Stimulated activated memory B cell treated with anti-CD40 and anti-IgM and Interleukin-4, amounts not matched to agents 10 μg/mL and 1 μg/mL and 100 μg/mL, for 72 hours (primary cell): ENCODE measurements around the gene UBE2J1.

Experiments
- ATAC-seq: fragments of 150-1000 bp; cut with Tn5 transposase; 2 replicates; pipeline ENCODE4 v1.10.0; 2021
- H3K27ac Mint-ChIP-seq: one replicate; pipeline ENCODE4 v1.8.0; 2022; ENCODE audit warnings: mild to moderate bottlenecking, mixed read lengths
- H3K27me3 Mint-ChIP-seq: one replicate; pipeline ENCODE4 v1.8.0; 2022; ENCODE audit warnings: mixed read lengths
- H3K36me3 Mint-ChIP-seq: one replicate; pipeline ENCODE4 v1.8.0; 2022; ENCODE audit warnings: mixed read lengths
- H3K4me1 Mint-ChIP-seq: one replicate; pipeline ENCODE4 v1.8.0; 2022; ENCODE audit warnings: mixed read lengths
- H3K4me3 Mint-ChIP-seq: one replicate; pipeline ENCODE4 v1.8.0; 2022; ENCODE audit warnings: mild to moderate bottlenecking, moderate library complexity, mixed read lengths
- H3K9me3 Mint-ChIP-seq: one replicate; pipeline ENCODE4 v1.8.0; 2022; ENCODE audit warnings: mixed read lengths

The UBE2J1 gene

GRCh38 chr6:89375427-89376267 is 23.1 kb upstream of the UBE2J1 start:
- Mint-ChIP-seq H3K4me3 (no peak overlapping the region), H3K27ac (peak overlapping the region; percentile 22), H3K27me3 (no peaks in the 10 kb centered on the region), H3K36me3 (peaks cover 6% of the 10 kb centered on the region), H3K9me3 (no peaks in the 10 kb centered on the region), H3K4me1 (peaks cover 37% of the 10 kb centered on the region)
- peak; percentile 97 for ATAC-seq

GRCh38 chr6:89372506-89372901 is 20.0 kb upstream of the UBE2J1 start:
- Mint-ChIP-seq H3K4me1 (peaks cover 30% of the 10 kb centered on the region), H3K36me3 (no peaks in the 10 kb centered on the region), H3K9me3 (no peaks in the 10 kb centered on the region), H3K4me3 (no peak overlapping the region), H3K27me3 (no peaks in the 10 kb centered on the region), H3K27ac (no peak overlapping the region)
- ATAC-seq, result no peak

- no peak overlapping the region for H3K27ac Mint-ChIP-seq
- H3K4me3 Mint-ChIP-seq, result no peak overlapping the region
- no peaks in the 10 kb centered on the region for H3K27me3 Mint-ChIP-seq
- H3K36me3 Mint-ChIP-seq, result no peaks in the 10 kb centered on the region
- H3K4me1 Mint-ChIP-seq, result peaks cover 30% of the 10 kb centered on the region
- peak; percentile 89 for ATAC-seq
- H3K9me3 Mint-ChIP-seq, result no peaks in the 10 kb centered on the region
These were observed 19.5 kb upstream of the UBE2J1 start for GRCh38 chr6:89371849-89372505.

DNA sequence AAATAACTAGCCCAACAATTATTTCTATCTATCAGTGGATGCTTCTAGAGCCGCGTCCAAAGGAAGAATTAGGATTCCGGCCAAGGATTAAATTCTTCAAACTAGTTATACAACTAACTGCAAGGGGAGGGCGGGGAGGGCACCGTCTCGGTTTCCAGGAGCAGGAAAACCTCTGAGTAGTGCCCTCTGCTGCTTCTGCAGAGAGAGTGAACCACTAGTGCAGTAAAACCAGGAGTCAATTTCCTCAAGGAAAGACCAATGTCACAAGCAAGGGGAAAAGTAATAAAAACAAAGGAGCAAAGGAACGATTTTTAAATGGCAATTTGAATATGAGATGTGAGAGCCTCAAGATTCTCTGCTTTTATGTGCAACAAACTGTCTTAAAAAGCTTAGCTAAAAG is 16.5 kb upstream of the UBE2J1 start:
- H3K36me3 Mint-ChIP-seq, result no peaks in the 10 kb centered on the region
- no peaks in the 10 kb centered on the region for H3K27me3 Mint-ChIP-seq
- peaks cover 25% of the 10 kb centered on the region for H3K4me1 Mint-ChIP-seq
- H3K27ac Mint-ChIP-seq, result no peak overlapping the region
- ATAC-seq, result no peak
- H3K9me3 Mint-ChIP-seq, result no peaks in the 10 kb centered on the region
- H3K4me3 Mint-ChIP-seq, result no peak overlapping the region

DNA sequence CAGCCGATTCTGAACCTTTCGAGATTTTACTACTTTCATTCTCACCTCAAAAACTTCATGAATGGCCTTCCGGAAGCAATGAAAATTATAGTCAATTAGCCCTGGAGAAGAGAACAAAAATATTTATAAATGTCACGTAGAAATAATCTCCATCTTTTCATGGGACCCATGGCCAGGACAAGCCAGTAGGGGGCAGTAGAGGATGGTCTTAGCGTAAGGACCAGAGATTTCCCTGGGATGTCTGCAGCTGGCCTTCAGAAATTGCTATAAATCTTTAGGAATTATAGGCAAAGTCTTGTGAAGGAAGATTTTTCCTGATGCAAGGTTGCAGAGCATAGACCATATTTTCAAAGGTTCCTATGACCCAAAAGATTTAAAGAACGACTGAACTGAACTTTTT is 15.6 kb upstream of the UBE2J1 start:
- Mint-ChIP-seq H3K27ac (no peak overlapping the region), H3K4me1 (peaks cover 31% of the 10 kb centered on the region), H3K4me3 (no peak overlapping the region), H3K27me3 (no peaks in the 10 kb centered on the region), H3K9me3 (no peaks in the 10 kb centered on the region), H3K36me3 (no peaks in the 10 kb centered on the region)
- peak; percentile 46 for ATAC-seq

- ATAC-seq, result no peak
- Mint-ChIP-seq H3K9me3 (peaks cover 3% of the 10 kb centered on the region), H3K27me3 (no peaks in the 10 kb centered on the region), H3K27ac (peak overlapping the region; percentile 22), H3K36me3 (no peaks in the 10 kb centered on the region), H3K4me1 (peaks cover 39% of the 10 kb centered on the region), H3K4me3 (no peak overlapping the region)
These were observed 12.1 kb upstream of the UBE2J1 start for GRCh38 chr6:89364586-89364985.

- no peak for ATAC-seq
- Mint-ChIP-seq H3K27me3 (no peaks in the 10 kb centered on the region), H3K4me1 (peaks cover 58% of the 10 kb centered on the region), H3K27ac (peak overlapping the region; percentile 66), H3K9me3 (peaks cover 3% of the 10 kb centered on the region), H3K4me3 (no peak overlapping the region), H3K36me3 (no peaks in the 10 kb centered on the region)
These were observed 8.6 kb upstream of the UBE2J1 start for GRCh38 chr6:89361171-89361570.

DNA sequence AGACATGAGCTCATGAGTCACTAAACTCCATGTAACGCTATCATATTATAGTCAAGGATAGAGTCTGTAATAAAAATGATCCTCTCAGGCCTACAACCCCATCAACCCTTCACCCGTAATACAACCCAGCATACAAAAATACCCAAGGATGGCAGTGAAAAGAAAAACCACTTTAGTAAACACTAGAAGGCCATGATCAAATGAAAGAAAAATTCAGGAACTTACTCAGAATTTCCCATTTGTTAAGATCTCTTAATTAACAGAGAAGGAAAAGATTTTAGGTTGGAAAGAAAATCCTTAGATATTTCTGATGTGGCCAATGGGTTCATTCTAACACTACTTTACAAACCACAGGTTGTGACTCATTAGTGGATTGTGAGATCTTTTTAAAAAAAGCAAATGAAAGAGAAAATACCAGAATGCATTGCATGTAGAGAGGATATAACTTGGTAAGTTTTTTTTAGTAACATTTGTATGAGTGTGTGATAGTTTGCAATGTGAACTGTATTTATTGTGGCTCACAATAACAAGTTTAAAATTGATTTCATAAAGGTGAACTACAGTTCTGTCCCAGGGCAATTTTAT is 8.0 kb upstream of the UBE2J1 start:
- no peak for ATAC-seq
- Mint-ChIP-seq H3K4me1 (peaks cover 58% of the 10 kb centered on the region), H3K4me3 (peak overlapping the region; percentile 0), H3K9me3 (peaks cover 3% of the 10 kb centered on the region), H3K27ac (peak overlapping the region; percentile 66), H3K36me3 (no peaks in the 10 kb centered on the region), H3K27me3 (no peaks in the 10 kb centered on the region)

DNA sequence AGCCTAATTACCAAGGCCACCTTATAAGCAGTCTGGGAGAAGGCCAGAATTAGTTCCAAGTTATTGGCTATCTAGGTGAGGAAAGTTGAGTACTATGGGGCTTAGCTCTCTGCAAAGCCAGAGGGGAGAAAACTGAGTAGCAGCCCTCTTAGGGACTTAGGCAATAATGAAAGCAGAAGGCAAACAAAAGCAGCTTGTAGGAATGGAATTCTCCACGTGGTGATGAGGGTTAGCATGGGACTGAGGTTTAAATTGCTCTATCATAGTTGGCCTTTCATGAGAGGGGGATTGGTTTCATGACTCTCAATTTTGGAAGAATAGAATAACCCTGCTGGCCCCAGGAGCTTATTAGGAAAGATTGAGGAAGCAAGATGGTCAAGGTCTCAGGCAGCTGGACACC is 7.0 kb upstream of the UBE2J1 start:
- Mint-ChIP-seq H3K4me3 (no peak overlapping the region), H3K4me1 (peaks cover 60% of the 10 kb centered on the region), H3K9me3 (peaks cover 3% of the 10 kb centered on the region), H3K36me3 (no peaks in the 10 kb centered on the region), H3K27ac (peak overlapping the region; percentile 53), H3K27me3 (no peaks in the 10 kb centered on the region)
- no peak for ATAC-seq

DNA sequence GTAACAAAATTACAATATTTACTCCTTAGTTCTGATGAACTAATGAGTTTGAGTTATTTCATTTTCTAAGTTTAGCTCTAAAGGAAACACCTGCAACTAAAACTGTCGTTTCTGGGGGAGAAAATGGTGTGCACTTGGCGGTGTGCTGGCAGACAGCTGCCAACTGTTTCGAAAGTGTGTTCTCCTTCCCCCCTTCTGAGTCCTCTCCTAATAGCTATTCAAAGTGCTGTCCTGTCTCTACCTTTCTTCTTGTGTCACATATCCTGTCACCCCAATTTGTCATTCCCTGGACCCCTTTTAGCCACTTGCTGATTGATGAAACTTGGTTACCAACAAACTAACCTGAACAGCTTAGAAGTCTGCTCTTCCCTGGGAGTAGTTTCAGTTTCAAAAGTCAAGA is 4.9 kb upstream of the UBE2J1 start:
- Mint-ChIP-seq H3K4me1 (peaks cover 58% of the 10 kb centered on the region), H3K27me3 (no peaks in the 10 kb centered on the region)
- peak; percentile 58 for ATAC-seq

DNA sequence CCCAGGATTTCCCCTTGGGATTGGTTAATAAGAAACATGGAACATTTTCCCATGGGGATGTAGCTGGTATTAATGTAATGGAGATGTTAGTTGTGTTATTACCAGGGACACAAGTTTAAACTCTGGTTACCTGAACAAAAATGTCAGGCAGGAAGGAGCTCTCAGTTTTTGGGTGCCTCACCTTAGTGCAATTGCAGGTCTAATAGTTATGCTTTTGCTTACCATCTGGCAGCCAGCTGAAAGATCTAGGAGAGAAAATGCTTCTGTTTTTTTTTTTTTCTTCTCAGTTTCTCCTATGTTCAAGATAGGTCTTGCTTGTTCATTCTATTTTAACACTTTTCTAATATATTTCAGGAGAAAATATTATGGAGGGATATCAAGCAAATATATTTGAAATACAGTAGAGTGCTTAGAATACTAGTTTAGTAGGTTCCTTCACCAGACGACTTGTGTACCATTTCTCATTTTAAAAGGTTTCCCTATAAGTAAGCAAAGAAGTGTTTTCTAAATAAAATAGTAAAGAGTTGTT is 4.2 kb upstream of the UBE2J1 start:
- H3K27ac Mint-ChIP-seq, result peak overlapping the region; percentile 85
- ATAC-seq, result no peak
- peak overlapping the region; percentile 78 for H3K4me3 Mint-ChIP-seq
- peaks cover 58% of the 10 kb centered on the region for H3K4me1 Mint-ChIP-seq
- H3K36me3 Mint-ChIP-seq, result no peaks in the 10 kb centered on the region
- no peaks in the 10 kb centered on the region for H3K9me3 Mint-ChIP-seq
- H3K27me3 Mint-ChIP-seq, result no peaks in the 10 kb centered on the region

More for the DNA sequence above, 4.9 kb upstream of the UBE2J1 start:
- no peaks in the 10 kb centered on the region for H3K36me3 Mint-ChIP-seq
- H3K4me3 Mint-ChIP-seq, result peak overlapping the region; percentile 78
- peaks cover under 1% of the 10 kb centered on the region for H3K9me3 Mint-ChIP-seq
- peak overlapping the region; percentile 85 for H3K27ac Mint-ChIP-seq

- no peak overlapping the region for H3K4me3 Mint-ChIP-seq
- H3K27ac Mint-ChIP-seq, result peak overlapping the region; percentile 85
- H3K36me3 Mint-ChIP-seq, result no peaks in the 10 kb centered on the region
- no peak for ATAC-seq
- no peaks in the 10 kb centered on the region for H3K27me3 Mint-ChIP-seq
- H3K9me3 Mint-ChIP-seq, result no peaks in the 10 kb centered on the region
- H3K4me1 Mint-ChIP-seq, result peaks cover 62% of the 10 kb centered on the region
These were observed 3.1 kb upstream of the UBE2J1 start for GRCh38 chr6:89355511-89356194.

GRCh38 chr6:89353702-89354392 is 1.3 kb upstream of the UBE2J1 start:
- no peaks in the 10 kb centered on the region for H3K9me3 Mint-ChIP-seq
- H3K27me3 Mint-ChIP-seq, result no peaks in the 10 kb centered on the region
- H3K4me3 Mint-ChIP-seq, result peak overlapping the region; percentile 99
- peaks cover 67% of the 10 kb centered on the region for H3K4me1 Mint-ChIP-seq
- ATAC-seq, result no peak
- H3K27ac Mint-ChIP-seq, result peak overlapping the region; percentile 94
- peaks cover 7% of the 10 kb centered on the region for H3K36me3 Mint-ChIP-seq

DNA sequence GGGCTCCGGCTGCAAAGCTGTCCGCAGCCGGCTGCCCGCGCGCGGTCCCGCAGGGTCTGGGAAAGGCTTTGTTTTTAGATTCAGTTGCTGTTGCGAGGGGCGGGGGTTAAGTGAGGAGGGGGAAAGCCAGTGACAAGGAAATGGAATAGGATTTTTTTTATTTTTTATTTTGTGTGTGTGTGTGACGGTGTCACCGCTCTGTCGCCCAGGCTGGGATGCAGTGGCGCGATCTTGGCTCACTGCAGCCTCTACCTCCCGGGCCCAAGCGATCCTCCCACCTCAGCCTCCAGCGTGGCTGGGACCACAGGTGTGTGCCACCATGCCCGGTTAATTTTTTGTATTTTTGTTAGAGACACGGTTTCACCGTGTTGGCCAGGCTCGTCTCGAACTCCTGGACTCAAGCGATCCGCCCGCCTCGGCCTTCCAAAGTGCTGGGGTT is 615 bp upstream of the UBE2J1 start:
- Mint-ChIP-seq H3K36me3 (peaks cover 11% of the 10 kb centered on the region), H3K4me1 (peaks cover 71% of the 10 kb centered on the region), H3K27me3 (no peaks in the 10 kb centered on the region), H3K4me3 (peak overlapping the region; percentile 99), H3K9me3 (no peaks in the 10 kb centered on the region), H3K27ac (peak overlapping the region; percentile 94)
- peak; percentile 2 for ATAC-seq
